Peyer's patch (tissue), 4 donors: ENCODE measurements around the gene EIF4G1.

Source experiments
- POLR2A ChIP-seq, 2 donors: fragments of 450-650 bp; IDR thresholded peaks; one replicate each; pipeline ENCODE4 v1.5.1; 2017; ENCODE audit warnings: antibody characterized with exemption in 2 of 2, mild to moderate bottlenecking in 2 of 2, moderate library complexity in 2 of 2
- TF ChIP-seq, protein P1 (sequence below), 6 experiments: fragments of 450-650 bp in 4 of 6; fragments of 200-600 bp in 2 of 6; sonication (generic) in 1 of 6; IDR thresholded peaks; one replicate each; pipeline ENCODE4 v1.5.1; 2017 to 2019; ENCODE audit warnings: antibody characterized with exemption in 6 of 6, mild to moderate bottlenecking in 3 of 6, moderate library complexity in 1 of 6

- TF ChIP-seq, protein P1, sequence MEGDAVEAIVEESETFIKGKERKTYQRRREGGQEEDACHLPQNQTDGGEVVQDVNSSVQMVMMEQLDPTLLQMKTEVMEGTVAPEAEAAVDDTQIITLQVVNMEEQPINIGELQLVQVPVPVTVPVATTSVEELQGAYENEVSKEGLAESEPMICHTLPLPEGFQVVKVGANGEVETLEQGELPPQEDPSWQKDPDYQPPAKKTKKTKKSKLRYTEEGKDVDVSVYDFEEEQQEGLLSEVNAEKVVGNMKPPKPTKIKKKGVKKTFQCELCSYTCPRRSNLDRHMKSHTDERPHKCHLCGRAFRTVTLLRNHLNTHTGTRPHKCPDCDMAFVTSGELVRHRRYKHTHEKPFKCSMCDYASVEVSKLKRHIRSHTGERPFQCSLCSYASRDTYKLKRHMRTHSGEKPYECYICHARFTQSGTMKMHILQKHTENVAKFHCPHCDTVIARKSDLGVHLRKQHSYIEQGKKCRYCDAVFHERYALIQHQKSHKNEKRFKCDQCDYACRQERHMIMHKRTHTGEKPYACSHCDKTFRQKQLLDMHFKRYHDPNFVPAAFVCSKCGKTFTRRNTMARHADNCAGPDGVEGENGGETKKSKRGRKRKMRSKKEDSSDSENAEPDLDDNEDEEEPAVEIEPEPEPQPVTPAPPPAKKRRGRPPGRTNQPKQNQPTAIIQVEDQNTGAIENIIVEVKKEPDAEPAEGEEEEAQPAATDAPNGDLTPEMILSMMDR (IDR thresholded peaks at IDR 0.05): no peak
- TF ChIP-seq POLR2A (IDR thresholded peaks at IDR 0.05): no peak
Measured at GRCh38 chr3:184354754-184355153, 40.3 kb downstream of the EIF4G1 start.
